T-helper 2 cell treated with Interferon-gamma antibody and Interleukin-4, amounts not matched to agents 100 ng/mL and 5 ng/mL, for 36 hours (primary cell): Measurements from ENCODE around the gene ITIH4. TPM values are rescaled to one million over a fixed set of nuclear protein-coding genes. Genes with fewer than 3 reads are reported as not detected.

Experiments
- intact Hi-C: fragments of 100-400 bp; cut with micrococcal nuclease; formaldehyde crosslinking; loops from one replicate; pipeline ENCODE4 v1.15.1; 2023
- total RNA-seq: library from RNA; stranded (reverse); gene quantifications from 2 replicates; pipeline ENCODE4 v1.2.3, GENCODE V29; 2022

Gene ITIH4
- 9.6 and 9.7 TPM in 2 replicates for total RNA-seq

- intact Hi-C loops = no loop called here
These were observed at the start of gene ITIH4 for GRCh38 chr3:52830535-52831258. Gene ITIH4, minus strand, starts transcription at chr3:52830672. Its CDS starts 30 bp downstream, at chr3:52830642.

GRCh38 chr3:52880047-52880446, 49.6 kb upstream of the ITIH4 start:
- intact Hi-C loops = no loop called here

GRCh38 chr3:52879581-52879980, 49.1 kb upstream of the ITIH4 start:
- intact Hi-C loops = no loop called here

- intact Hi-C loops = no loop called here
These were observed 48.6 kb upstream of the ITIH4 start for GRCh38 chr3:52879090-52879489.

- intact Hi-C loops = no loop called here
These were observed 46.6 kb upstream of the ITIH4 start for GRCh38 chr3:52877085-52877484.

GRCh38 chr3:52874864-52875587, 44.6 kb upstream of the ITIH4 start:
- intact Hi-C loops = no loop called here

GRCh38 chr3:52874160-52874701, 43.8 kb upstream of the ITIH4 start:
- intact Hi-C loops = no loop called here

GRCh38 chr3:52873433-52874159, 43.1 kb upstream of the ITIH4 start:
- intact Hi-C loops = no loop called here

GRCh38 chr3:52872245-52872644, 41.8 kb upstream of the ITIH4 start:
- intact Hi-C loops = no loop called here

- intact Hi-C loops = no loop called here
These were observed 41.3 kb upstream of the ITIH4 start for GRCh38 chr3:52871761-52872160.

GRCh38 chr3:52870471-52870870, 40.0 kb upstream of the ITIH4 start:
- intact Hi-C loops = no loop called here

GRCh38 chr3:52866427-52866826, 36.0 kb upstream of the ITIH4 start:
- intact Hi-C loops = no loop called here

GRCh38 chr3:52865994-52866393, 35.5 kb upstream of the ITIH4 start:
- intact Hi-C loops = no loop called here

GRCh38 chr3:52860424-52860768, 29.9 kb upstream of the ITIH4 start:
- intact Hi-C loops = no loop called here

- intact Hi-C loops = no loop called here
These were observed 29.4 kb upstream of the ITIH4 start for GRCh38 chr3:52859686-52860423.

GRCh38 chr3:52857864-52858263, 27.4 kb upstream of the ITIH4 start:
- intact Hi-C loops = no loop called here

- intact Hi-C loops = no loop called here
These were observed 26.7 kb upstream of the ITIH4 start for GRCh38 chr3:52857133-52857532.

GRCh38 chr3:52856666-52857065, 26.2 kb upstream of the ITIH4 start:
- intact Hi-C loops = no loop called here

GRCh38 chr3:52854013-52854412, 23.5 kb upstream of the ITIH4 start:
- intact Hi-C loops = no loop called here

- intact Hi-C loops = no loop called here
These were observed 21.9 kb upstream of the ITIH4 start for GRCh38 chr3:52852419-52852818.

GRCh38 chr3:52851348-52851747, 20.9 kb upstream of the ITIH4 start:
- intact Hi-C loops = loop anchor here (1.0 kb wide), 1 partner anchor 221 kb away; no protein-coding TSS in a partner anchor
